Left ventricle myocardium inferior (tissue), 1 donor: Measurements from ENCODE around the gene CCSER1. TPM values are rescaled to one million over a fixed set of nuclear protein-coding genes. Genes with fewer than 3 reads are reported as not detected.
"Not testable (repeated sequence)": the region's sequence is repeated elsewhere in the genome, so short reads cannot be mapped to it uniquely, and the experiment has no call there.

Experiments
- DNase-seq: peaks from one replicate; pipeline ENCODE4 v3.0.0-alpha.2; 2020
- H3K27ac ChIP-seq: fragments of 200-600 bp; replicated peaks from 2 replicates; pipeline ENCODE4 v1.8.0; 2021
- H3K27me3 ChIP-seq: fragments of 200-600 bp; 2 replicates; pipeline ENCODE4 v1.8.0; 2021; ENCODE audit warnings: low read depth
- H3K36me3 ChIP-seq: fragments of 200-600 bp; 2 replicates; pipeline ENCODE4 v1.8.0; 2021
- H3K4me1 ChIP-seq: fragments of 200-600 bp; 2 replicates; pipeline ENCODE4 v1.8.0; 2021
- H3K4me3 ChIP-seq: fragments of 200-600 bp; 2 replicates; pipeline ENCODE4 v1.8.0; 2021; ENCODE audit warnings: mild to moderate bottlenecking, moderate library complexity
- H3K9me3 ChIP-seq: fragments of 200-600 bp; replicated peaks from 2 replicates; pipeline ENCODE4 v1.8.0; 2021
- CTCF ChIP-seq: fragments of 200-600 bp; IDR thresholded peaks from 2 replicates; pipeline ENCODE4 v1.8.0; 2021; ENCODE audit warnings: antibody characterized with exemption, mild to moderate bottlenecking, borderline replicate concordance
- intact Hi-C: fragments of 100-400 bp; cut with micrococcal nuclease; formaldehyde crosslinking; loops from one replicate; pipeline ENCODE4 v1.11.0; 2022
- total RNA-seq: library from RNA; stranded (reverse); fragmentation: NEBNext Ultra II Directional; extraction: Animal tissue kit (Norgen Biotek cat#: 25700); gene quantifications from one replicate; pipeline ENCODE4 v1.2.1, GENCODE V29; 2021
- donor health status: DM: no; HTN: yes; CAD: no; lungs with severe emphysema.

CCSER1 gene
- total RNA-seq, 1 donor from 2014 or later, result 13.2 TPM

- peaks cover 14% of the 10 kb centered on the region for H3K4me1 ChIP-seq
- DNase-seq, result no peak
- intact Hi-C loops, result no loop called here
- TF ChIP-seq CTCF, result no peak
- H3K9me3 ChIP-seq, result no peaks in the 10 kb centered on the region
- no peak overlapping the region for H3K27ac ChIP-seq
- no peaks in the 10 kb centered on the region for H3K36me3 ChIP-seq
- no peak overlapping the region for H3K4me3 ChIP-seq
- no peaks in the 10 kb centered on the region for H3K27me3 ChIP-seq
Measured at GRCh38 chr4:91123742-91124141, 996.5 kb downstream of the CCSER1 start.

- no peaks in the 10 kb centered on the region for H3K9me3 ChIP-seq
- peaks cover 21% of the 10 kb centered on the region for H3K4me1 ChIP-seq
- no peak overlapping the region for H3K27ac ChIP-seq
- no peaks in the 10 kb centered on the region for H3K36me3 ChIP-seq
- no peaks in the 10 kb centered on the region for H3K27me3 ChIP-seq
- DNase-seq, result no peak
- TF ChIP-seq CTCF, result no peak
- intact Hi-C loops, result no loop called here
- H3K4me3 ChIP-seq, result no peak overlapping the region
Measured at GRCh38 chr4:91127192-91127591, 1000.0 kb downstream of the CCSER1 start.

GRCh38 chr4:91127831-91128230, 1000.6 kb downstream of the CCSER1 start:
- DNase-seq, result peak; percentile 16
- peak overlapping the region; percentile 50 for H3K27ac ChIP-seq
- H3K27me3 ChIP-seq, result no peaks in the 10 kb centered on the region
- H3K36me3 ChIP-seq, result no peaks in the 10 kb centered on the region
- no peak overlapping the region for H3K4me3 ChIP-seq
- no peaks in the 10 kb centered on the region for H3K9me3 ChIP-seq
- peaks cover 21% of the 10 kb centered on the region for H3K4me1 ChIP-seq
- no peak for TF ChIP-seq CTCF
- intact Hi-C loops, result no loop called here

GRCh38 chr4:91128519-91128918, 1001.3 kb downstream of the CCSER1 start:
- Histone ChIP-seq H3K27me3 (no peaks in the 10 kb centered on the region), H3K9me3 (no peaks in the 10 kb centered on the region), H3K36me3 (no peaks in the 10 kb centered on the region), H3K4me1 (peaks cover 21% of the 10 kb centered on the region), H3K4me3 (no peak overlapping the region), H3K27ac (peak overlapping the region; percentile 50)
- no peak for DNase-seq
- TF ChIP-seq CTCF, result no peak
- intact Hi-C loops, result no loop called here

- H3K36me3 ChIP-seq, result no peaks in the 10 kb centered on the region
- intact Hi-C loops, result no loop called here
- H3K4me3 ChIP-seq, result no peak overlapping the region
- H3K4me1 ChIP-seq, result no peaks in the 10 kb centered on the region
- no peak for DNase-seq
- no peaks in the 10 kb centered on the region for H3K27me3 ChIP-seq
- no peak for TF ChIP-seq CTCF
- peaks cover 43% of the 10 kb centered on the region for H3K9me3 ChIP-seq
- no peak overlapping the region for H3K27ac ChIP-seq
Measured at GRCh38 chr4:91147067-91147466, 1019.9 kb downstream of the CCSER1 start.

GRCh38 chr4:91154041-91154440, 1026.8 kb downstream of the CCSER1 start:
- H3K27me3 ChIP-seq, H3K4me3 ChIP-seq, intact Hi-C loops, DNase-seq, H3K4me1 ChIP-seq, H3K27ac ChIP-seq, H3K36me3 ChIP-seq: not testable (repeated sequence)
- peaks cover 44% of the 10 kb centered on the region for H3K9me3 ChIP-seq

- intact Hi-C loops, H3K4me3 ChIP-seq, H3K36me3 ChIP-seq, DNase-seq, H3K4me1 ChIP-seq, H3K27ac ChIP-seq, H3K27me3 ChIP-seq: not testable (repeated sequence)
- H3K9me3 ChIP-seq, result peaks cover 14% of the 10 kb centered on the region
Measured at GRCh38 chr4:91167864-91168653, 1040.9 kb downstream of the CCSER1 start.
